NT2/D1 (cell line): ENCODE data around the gene ZNF880.

ENCODE experiments used
- YY1 ChIP-seq: IDR thresholded peaks from 2 replicates; pipeline ENCODE4 v1.6.1; 2011; ENCODE audit not compliant: insufficient read length, insufficient read depth
- ZNF274 ChIP-seq: IDR thresholded peaks from 2 replicates; pipeline ENCODE4 v1.6.1; 2011; ENCODE audit warnings: mild to moderate bottlenecking, low read depth, low read length

- TF ChIP-seq ZNF274 (no peak), YY1 (no peak)
Observed at GRCh38 chr19:52331757-52332156, 38.0 kb upstream of the ZNF880 start.
